GM18498 (cell line): ENCODE data around the gene SUSD4.

Experiments
- ATAC-seq: cut with Tn5 transposase; IDR thresholded peaks from one replicate; pipeline ENCODE4 v1.9.1; 2021; ENCODE audit warnings: mild to moderate bottlenecking, moderate library complexity; ENCODE audit not compliant: unreplicated experiment

The SUSD4 gene

GRCh38 chr1:223363057-223363855 is 720 bp downstream of the SUSD4 start:
- no peak for ATAC-seq

- ATAC-seq: no peak
These were observed 5.2 kb downstream of the SUSD4 start for GRCh38 chr1:223358826-223359225.

GRCh38 chr1:223355699-223356098 is 8.3 kb downstream of the SUSD4 start:
- no peak for ATAC-seq

- ATAC-seq: no peak
These were observed 10.0 kb downstream of the SUSD4 start for GRCh38 chr1:223353939-223354338.

- ATAC-seq: no peak
These were observed 11.0 kb downstream of the SUSD4 start for GRCh38 chr1:223352944-223353343.

- ATAC-seq: no peak
These were observed 13.5 kb downstream of the SUSD4 start for GRCh38 chr1:223350361-223350908.

GRCh38 chr1:223349241-223349640 is 14.7 kb downstream of the SUSD4 start:
- ATAC-seq: no peak

- ATAC-seq: no peak
These were observed 15.5 kb downstream of the SUSD4 start for GRCh38 chr1:223348439-223348838.

GRCh38 chr1:223347583-223347982 is 16.4 kb downstream of the SUSD4 start:
- no peak for ATAC-seq

GRCh38 chr1:223346311-223346710 is 17.7 kb downstream of the SUSD4 start:
- ATAC-seq: no peak

- no peak for ATAC-seq
These were observed 18.3 kb downstream of the SUSD4 start for GRCh38 chr1:223345720-223346119.

- no peak for ATAC-seq
These were observed 19.5 kb downstream of the SUSD4 start for GRCh38 chr1:223344491-223344890.

GRCh38 chr1:223343692-223344091 is 20.3 kb downstream of the SUSD4 start:
- ATAC-seq: no peak

GRCh38 chr1:223341121-223341520 is 22.9 kb downstream of the SUSD4 start:
- ATAC-seq: no peak

- no peak for ATAC-seq
These were observed 23.3 kb downstream of the SUSD4 start for GRCh38 chr1:223340637-223341036.

- ATAC-seq: no peak
These were observed 24.1 kb downstream of the SUSD4 start for GRCh38 chr1:223339861-223340260.

- no peak for ATAC-seq
These were observed 24.9 kb downstream of the SUSD4 start for GRCh38 chr1:223338811-223339746.

GRCh38 chr1:223337174-223337869 is 26.7 kb downstream of the SUSD4 start:
- no peak for ATAC-seq

GRCh38 chr1:223334156-223334555 is 29.8 kb downstream of the SUSD4 start:
- no peak for ATAC-seq

- no peak for ATAC-seq
These were observed 31.0 kb downstream of the SUSD4 start for GRCh38 chr1:223332997-223333396.

- no peak for ATAC-seq
These were observed 32.0 kb downstream of the SUSD4 start for GRCh38 chr1:223331929-223332328.
